Natural killer cell (primary cell): ENCODE results near the gene ANO10. TPM values are rescaled to one million over a fixed set of nuclear protein-coding genes. Genes with fewer than 3 reads are reported as not detected.

Experiments used
- ATAC-seq, 3 donors: fragments of 150-1000 bp in 2 of 3; fragments of 200-7000 bp in 1 of 3; cut with Tn5 transposase; 1 replicate in 1 of 3; 2 replicates in 2 of 3; pipeline ENCODE4 v1.10.0; 2021; ENCODE audit warnings: mild to moderate bottlenecking in 2 of 3, moderate library complexity in 2 of 3
- DNase-seq, 2 donors: peaks; one replicate each; pipeline versions ENCODE4 v3.0.0 to v3.0.0-alpha.2; 2013 to 2021; ENCODE audit warnings: mixed read lengths in 1 of 2
- H3K27ac ChIP-seq: one replicate; pipeline ENCODE4 v1.5.1; 2013; ENCODE audit warnings: mild to moderate bottlenecking, low read length
- H3K27me3 ChIP-seq: one replicate; pipeline ENCODE4 v1.6.1; 2013; ENCODE audit warnings: low read length; ENCODE audit not compliant: control insufficient read depth, insufficient read depth
- H3K36me3 ChIP-seq: one replicate; pipeline ENCODE4 v1.6.1; 2013; ENCODE audit warnings: low read length; ENCODE audit not compliant: control insufficient read depth, insufficient read depth
- H3K4me1 ChIP-seq: one replicate; pipeline ENCODE4 v1.6.1; 2013; ENCODE audit warnings: low read length; ENCODE audit not compliant: control insufficient read depth, insufficient read depth
- H3K4me3 ChIP-seq: one replicate; pipeline ENCODE4 v1.5.1; 2013; ENCODE audit warnings: low read length
- H3K9me3 ChIP-seq: one replicate; pipeline ENCODE4 v1.6.1; 2013; ENCODE audit warnings: low read length; ENCODE audit not compliant: control insufficient read depth, insufficient read depth
- H3K27ac Mint-ChIP-seq, 2 donors: one replicate each; pipeline ENCODE4 v1.8.0; 2022; ENCODE audit warnings: mild to moderate bottlenecking in 2 of 2, mixed read lengths in 2 of 2, moderate library complexity in 1 of 2
- H3K27me3 Mint-ChIP-seq, 2 donors: one replicate each; pipeline ENCODE4 v1.8.0; 2022; ENCODE audit warnings: low read depth in 2 of 2, mixed read lengths in 2 of 2
- H3K36me3 Mint-ChIP-seq: one replicate; pipeline ENCODE4 v1.8.0; 2022; ENCODE audit warnings: mixed read lengths
- H3K4me1 Mint-ChIP-seq, 2 donors: one replicate each; pipeline ENCODE4 v1.8.0; 2022; ENCODE audit warnings: mixed read lengths in 2 of 2
- H3K4me3 Mint-ChIP-seq: one replicate; pipeline ENCODE4 v1.8.0; 2022; ENCODE audit warnings: mild to moderate bottlenecking, moderate library complexity, mixed read lengths
- H3K9me3 Mint-ChIP-seq, 2 donors: one replicate each; pipeline ENCODE4 v1.8.0; 2022; ENCODE audit warnings: mixed read lengths in 2 of 2
- CTCF ChIP-seq: fragments of 200-600 bp; IDR thresholded peaks from one replicate; pipeline ENCODE4 v1.8.0; 2022; ENCODE audit warnings: antibody characterized with exemption
- WGBS: methylation state at CpG from one replicate; pipeline ENCODE4 v1.1.7; 2013; ENCODE audit warnings: missing lambda C conversion rate; ENCODE audit not compliant: insufficient coverage; 5-methylcytosine and 5-hydroxymethylcytosine counted together
- intact Hi-C: fragments of 100-400 bp; cut with micrococcal nuclease; formaldehyde crosslinking; loops from one replicate; pipeline ENCODE4 v1.14.2; 2022
- total RNA-seq, 4 donors: library from RNA; stranded (reverse); fragments of 120-200 nt in 1 of 4; gene quantifications; one replicate each; pipeline versions ENCODE4 v1.2.3 to v1.2.4, GENCODE V29; 2013 to 2022

The ANO10 gene
- total RNA-seq, 3 donors from 2014 or later (not counting 1 experiment from before 2014, with no cell fraction given) = 8.9 to 11.2 (median 10.9) TPM

GRCh38 chr3:43436507-43437140, 185.2 kb downstream of the ANO10 start:
- Mint-ChIP-seq H3K4me3 (no peak overlapping the region), H3K4me1 (peaks cover 13 to 21% of the 10 kb centered on the region in 2 donors), H3K27me3 (no peaks in the 10 kb centered on the region), H3K36me3 (no peaks in the 10 kb centered on the region), H3K27ac (no peak overlapping the region), H3K9me3 (peaks cover 0 to 5% of the 10 kb centered on the region in 2 donors)
- H3K36me3 ChIP-seq = no peaks in the 10 kb centered on the region
- H3K27ac ChIP-seq = no peak overlapping the region
- no peak overlapping the region for H3K4me3 ChIP-seq
- H3K9me3 ChIP-seq = no peaks in the 10 kb centered on the region
- DNase-seq (no peak), ATAC-seq (no peak)
- H3K4me1 ChIP-seq = no peaks in the 10 kb centered on the region
- intact Hi-C loops = no loop called here
- TF ChIP-seq CTCF = no peak
- 100% methylated on average over 2 of the region's 3 CpGs for WGBS
- H3K27me3 ChIP-seq = no peaks in the 10 kb centered on the region

- Mint-ChIP-seq H3K9me3 (peaks cover 0 to 5% of the 10 kb centered on the region in 2 donors), H3K27me3 (no peaks in the 10 kb centered on the region), H3K4me1 (peaks cover 10 to 17% of the 10 kb centered on the region in 2 donors), H3K4me3 (no peak overlapping the region), H3K27ac (no peak overlapping the region), H3K36me3 (no peaks in the 10 kb centered on the region)
- H3K4me1 ChIP-seq = no peaks in the 10 kb centered on the region
- no peak for ATAC-seq
- no peaks in the 10 kb centered on the region for H3K36me3 ChIP-seq
- H3K4me3 ChIP-seq = no peak overlapping the region
- H3K9me3 ChIP-seq = no peaks in the 10 kb centered on the region
- intact Hi-C loops = no loop called here
- no peaks in the 10 kb centered on the region for H3K27me3 ChIP-seq
- DNase-seq = no peak
- no peak for TF ChIP-seq CTCF
- no peak overlapping the region for H3K27ac ChIP-seq
Observed at GRCh38 chr3:43435706-43436105, 186.1 kb downstream of the ANO10 start.

- H3K27ac Mint-ChIP-seq = no peak overlapping the region
- peaks cover 0 to 5% of the 10 kb centered on the region in 2 donors for H3K9me3 Mint-ChIP-seq
- 96% methylated on average over 2 of the region's 2 CpGs for WGBS
- no peak overlapping the region for H3K4me3 ChIP-seq
- H3K27ac ChIP-seq = no peak overlapping the region
- no peak for DNase-seq
- ATAC-seq = no peak
- H3K4me1 Mint-ChIP-seq = peaks cover 8 to 14% of the 10 kb centered on the region in 2 donors
- TF ChIP-seq CTCF = no peak
- no peak overlapping the region for H3K4me3 Mint-ChIP-seq
- no peaks in the 10 kb centered on the region for H3K4me1 ChIP-seq
- no peaks in the 10 kb centered on the region for H3K27me3 ChIP-seq
- no peaks in the 10 kb centered on the region for H3K27me3 Mint-ChIP-seq
- intact Hi-C loops = no loop called here
- no peaks in the 10 kb centered on the region for H3K36me3 Mint-ChIP-seq
- no peaks in the 10 kb centered on the region for H3K36me3 ChIP-seq
- H3K9me3 ChIP-seq = no peaks in the 10 kb centered on the region
Observed at GRCh38 chr3:43434431-43434830, 187.4 kb downstream of the ANO10 start.

- Mint-ChIP-seq H3K27me3 (no peaks in the 10 kb centered on the region), H3K4me1 (peaks cover 3 to 8% of the 10 kb centered on the region in 2 donors), H3K9me3 (no peaks in the 10 kb centered on the region), H3K27ac (no peak overlapping the region), H3K4me3 (no peak overlapping the region), H3K36me3 (no peaks in the 10 kb centered on the region)
- no peak overlapping the region for H3K27ac ChIP-seq
- ATAC-seq (no peak), DNase-seq (no peak)
- no peak overlapping the region for H3K4me3 ChIP-seq
- H3K27me3 ChIP-seq = no peaks in the 10 kb centered on the region
- H3K4me1 ChIP-seq = no peaks in the 10 kb centered on the region
- no peak for TF ChIP-seq CTCF
- no peaks in the 10 kb centered on the region for H3K36me3 ChIP-seq
- intact Hi-C loops = no loop called here
- WGBS = 100% methylated on average over 2 of the region's 2 CpGs
- H3K9me3 ChIP-seq = no peaks in the 10 kb centered on the region
Observed at GRCh38 chr3:43432462-43432861, 189.3 kb downstream of the ANO10 start.
